GM23338 (cell line): ENCODE measurements around the gene FTO. TPM values are rescaled to one million over a fixed set of nuclear protein-coding genes. Genes with fewer than 3 reads are reported as not detected.

Experiments used
- ATAC-seq: fragments of 200-7000 bp; cut with Tn5 transposase; 3 replicates; pipeline ENCODE4 v1.9.1; 2020
- DNase-seq: peaks from one replicate; pipeline ENCODE4 v3.0.0-alpha.2; 2015; ENCODE audit warnings: low spot score
- H2AFZ ChIP-seq: fragments of 200-600 bp; sonication (generic); 2 replicates; pipeline ENCODE4 v1.8.0; 2016; ENCODE audit warnings: antibody characterized with exemption, mild to moderate bottlenecking, moderate library complexity
- H3F3A ChIP-seq: fragments of 200-600 bp; sonication (generic); replicated peaks from 2 replicates; pipeline ENCODE4 v1.8.0; 2017; ENCODE audit warnings: antibody characterized with exemption, mixed run types, low read depth
- H3K27ac ChIP-seq: fragments of 200-600 bp; sonication (generic); 2 replicates; pipeline ENCODE4 v1.6.1; 2016; ENCODE audit warnings: low read depth
- H3K27me3 ChIP-seq: fragments of 200-600 bp; sonication (generic); 2 replicates; pipeline ENCODE4 v1.8.0; 2016; ENCODE audit warnings: mild to moderate bottlenecking, mixed run types, moderate library complexity; ENCODE audit not compliant: insufficient read depth
- H3K36me3 ChIP-seq: fragments of 200-600 bp; sonication (generic); 2 replicates; pipeline ENCODE4 v1.8.0; 2016; ENCODE audit warnings: mild to moderate bottlenecking; ENCODE audit not compliant: insufficient read depth
- H3K4me1 ChIP-seq: fragments of 200-600 bp; sonication (generic); 2 replicates; pipeline ENCODE4 v1.8.0; 2016; ENCODE audit warnings: mild to moderate bottlenecking, moderate library complexity; ENCODE audit not compliant: insufficient read depth
- H3K4me2 ChIP-seq: fragments of 200-600 bp; sonication (generic); 2 replicates; pipeline ENCODE4 v1.7.1; 2017; ENCODE audit warnings: mixed run types
- H3K4me3 ChIP-seq: fragments of 200-600 bp; sonication (generic); 2 replicates; pipeline ENCODE4 v1.6.1; 2016; ENCODE audit warnings: mixed run types
- H3K79me2 ChIP-seq: fragments of 200-600 bp; sonication (generic); replicated peaks from 2 replicates; pipeline ENCODE4 v1.8.0; 2017; ENCODE audit warnings: mild to moderate bottlenecking; ENCODE audit not compliant: insufficient read depth
- H3K9me2 ChIP-seq: fragments of 200-600 bp; sonication (generic); 2 replicates; pipeline ENCODE4 v1.8.0; 2017; ENCODE audit not compliant: insufficient read depth
- H4K20me1 ChIP-seq: fragments of 200-600 bp; sonication (generic); replicated peaks from 2 replicates; pipeline ENCODE4 v1.8.0; 2017; ENCODE audit warnings: mild to moderate bottlenecking; ENCODE audit not compliant: insufficient read depth
- H3K27ac Mint-ChIP-seq: 2 replicates; pipeline ENCODE4 v1.8.0; 2020; ENCODE audit warnings: inconsistent platforms, mild to moderate bottlenecking, moderate library complexity, mixed read lengths
- H3K27me3 Mint-ChIP-seq: 3 replicates; pipeline ENCODE4 v1.8.0; 2022; ENCODE audit warnings: low read depth, mild to moderate bottlenecking, moderate library complexity, mixed read lengths, inconsistent platforms; ENCODE audit not compliant: insufficient read depth, poor library complexity
- H3K36me3 Mint-ChIP-seq: 3 replicates; pipeline ENCODE4 v1.8.0; 2021; ENCODE audit warnings: low read depth, mild to moderate bottlenecking, inconsistent platforms, moderate library complexity, mixed read lengths
- H3K4me1 Mint-ChIP-seq: 3 replicates; pipeline ENCODE4 v1.8.0; 2020; ENCODE audit warnings: mild to moderate bottlenecking, inconsistent platforms, mixed read lengths
- H3K4me3 Mint-ChIP-seq: 3 replicates; pipeline ENCODE4 v1.8.0; 2021; ENCODE audit warnings: moderate library complexity, mild to moderate bottlenecking, inconsistent platforms, mixed read lengths
- H3K9me3 Mint-ChIP-seq: 3 replicates; pipeline ENCODE4 v1.8.0; 2020; ENCODE audit warnings: moderate library complexity, mild to moderate bottlenecking, inconsistent platforms, mixed read lengths
- CREB1 ChIP-seq: fragments of 250-450 bp; sonication (Bioruptor Pico); IDR thresholded peaks from 2 replicates; pipeline ENCODE4 v1.5.0; 2020; ENCODE audit warnings: low read depth, mild to moderate bottlenecking, moderate library complexity
- CTCF ChIP-seq, 2 experiments: fragments of 200-600 bp in 1 of 2; sonication (generic) in 1 of 2; conservative IDR thresholded peaks; 2 replicates each; pipeline versions ENCODE4 v1.5.1 to v1.6.1; 2016 to 2017; ENCODE audit warnings: antibody characterized with exemption in 2 of 2, low read depth in 2 of 2, mild to moderate bottlenecking in 2 of 2, moderate library complexity in 1 of 2
- ETS1 ChIP-seq: IDR thresholded peaks from 2 replicates; pipeline ENCODE4 v1.6.1; 2016; ENCODE audit warnings: antibody characterized with exemption
- EZH2 ChIP-seq: fragments of 200-600 bp; sonication (generic); IDR thresholded peaks from one replicate; pipeline ENCODE4 v1.8.0; 2017; ENCODE audit warnings: antibody characterized with exemption, mild to moderate bottlenecking, low read depth; ENCODE audit not compliant: unreplicated experiment
- EZH2phosphoT487 ChIP-seq: fragments of 200-600 bp; sonication (generic); IDR thresholded peaks from one replicate; pipeline ENCODE4 v1.8.1; 2018; ENCODE audit warnings: antibody characterized with exemption; ENCODE audit not compliant: unreplicated experiment
- JUNB ChIP-seq: IDR thresholded peaks from one replicate; pipeline ENCODE4 v1.6.1; 2016; ENCODE audit warnings: antibody characterized with exemption; ENCODE audit not compliant: unreplicated experiment
- NANOG ChIP-seq: IDR thresholded peaks from 2 replicates; pipeline ENCODE4 v1.6.1; 2016; ENCODE audit warnings: antibody characterized with exemption, borderline replicate concordance
- POLR2AphosphoS5 ChIP-seq: IDR thresholded peaks from 2 replicates; pipeline ENCODE4 v1.6.1; 2016; ENCODE audit warnings: antibody characterized with exemption, low read depth
- STAT1 ChIP-seq: IDR thresholded peaks from one replicate; pipeline ENCODE4 v1.6.1; 2016; ENCODE audit warnings: antibody characterized with exemption; ENCODE audit not compliant: unreplicated experiment
- ZNF114 ChIP-seq: fragments of 250-450 bp; sonication (Bioruptor Pico); IDR thresholded peaks from 2 replicates; pipeline ENCODE4 v1.5.0; 2020; ENCODE audit warnings: mild to moderate bottlenecking, moderate library complexity
- ZNF331 ChIP-seq: fragments of 250-450 bp; sonication (Bioruptor Pico); IDR thresholded peaks from 2 replicates; pipeline ENCODE4 v1.5.0; 2020; ENCODE audit warnings: low read depth, mild to moderate bottlenecking, moderate library complexity
- ZNF462 ChIP-seq: fragments of 250-450 bp; sonication (Bioruptor Pico); IDR thresholded peaks from 2 replicates; pipeline ENCODE4 v1.5.0; 2020; ENCODE audit warnings: mild to moderate bottlenecking, moderate library complexity
- polyA plus RNA-seq: library from polyadenylated mRNA; unstranded; fragments of >200 nt; fragmentation: Nextera tagmentation; extraction: Ambion mirVana; gene quantifications from 2 replicates; pipeline ENCODE4 v1.2.1, GENCODE V29; 2016
- total RNA-seq: library from RNA; depleted of rRNA; stranded (reverse); fragments of >200 nt; shearing (Covaris generic); gene quantifications from 2 replicates; pipeline ENCODE4 v1.2.3, GENCODE V29; 2014

FTO gene
- total and polyA plus RNA-seq, 2 experiments from 2014 or later: 17.7 to 69.6 TPM

- no peaks in the 10 kb centered on the region for H3F3A ChIP-seq
- H3K9me2 ChIP-seq: no peaks in the 10 kb centered on the region
- H3K36me3 ChIP-seq: no peaks in the 10 kb centered on the region
- DNase-seq (no peak), ATAC-seq (no peak)
- Mint-ChIP-seq H3K36me3 (no peaks in the 10 kb centered on the region), H3K4me3 (no peak overlapping the region), H3K9me3 (no peaks in the 10 kb centered on the region), H3K27ac (no peak overlapping the region), H3K4me1 (peaks cover 20% of the 10 kb centered on the region), H3K27me3 (peaks cover 2% of the 10 kb centered on the region)
- peaks cover 7% of the 10 kb centered on the region for H3K4me1 ChIP-seq
- no peak overlapping the region for H3K4me3 ChIP-seq
- H2AFZ ChIP-seq: no peak overlapping the region
- H3K27me3 ChIP-seq: no peaks in the 10 kb centered on the region
- no peaks in the 10 kb centered on the region for H4K20me1 ChIP-seq
- TF ChIP-seq EZH2phosphoT487: no peak
- H3K4me2 ChIP-seq: no peak overlapping the region
- H3K79me2 ChIP-seq: no peaks in the 10 kb centered on the region
- H3K27ac ChIP-seq: no peak overlapping the region
These were observed 191.9 kb downstream of the FTO start for GRCh38 chr16:53895851-53896250.

GRCh38 chr16:53896722-53897121 lies 192.8 kb downstream of the FTO start:
- H3K36me3 ChIP-seq: no peaks in the 10 kb centered on the region
- DNase-seq (no peak), ATAC-seq (no peak)
- no peak overlapping the region for H3K4me3 ChIP-seq
- no peak overlapping the region for H3K4me2 ChIP-seq
- no peak overlapping the region for H3K4me3 Mint-ChIP-seq
- H3K9me2 ChIP-seq: no peaks in the 10 kb centered on the region
- H3K27ac Mint-ChIP-seq: no peak overlapping the region
- no peaks in the 10 kb centered on the region for H3K9me3 Mint-ChIP-seq
- peaks cover 7% of the 10 kb centered on the region for H3K4me1 ChIP-seq
- no peaks in the 10 kb centered on the region for H3K27me3 ChIP-seq
- peaks cover 2% of the 10 kb centered on the region for H3K27me3 Mint-ChIP-seq
- H4K20me1 ChIP-seq: no peaks in the 10 kb centered on the region
- H3K4me1 Mint-ChIP-seq: peaks cover 20% of the 10 kb centered on the region
- no peaks in the 10 kb centered on the region for H3K36me3 Mint-ChIP-seq
- no peaks in the 10 kb centered on the region for H3K79me2 ChIP-seq
- no peak overlapping the region for H2AFZ ChIP-seq
- no peaks in the 10 kb centered on the region for H3F3A ChIP-seq
- H3K27ac ChIP-seq: no peak overlapping the region
- TF ChIP-seq STAT1: no peak
- no peak for TF ChIP-seq CREB1 (CRISPR knock-in tag)
- TF ChIP-seq CTCF (conservative IDR thresholded peaks at IDR 0.05; ENCODE audit: low read depth in 2 of 2): no peak
- TF ChIP-seq ZNF331 (CRISPR knock-in tag): no peak
- no peak for TF ChIP-seq JUNB
- TF ChIP-seq NANOG: no peak
- TF ChIP-seq ZNF462: no peak
- TF ChIP-seq POLR2AphosphoS5: no peak
- TF ChIP-seq EZH2: no peak
- TF ChIP-seq ETS1: no peak
- no peak for TF ChIP-seq EZH2phosphoT487
- TF ChIP-seq ZNF114 (CRISPR knock-in tag): no peak
